ENCODE data around the gene APH1A. TPM values are rescaled to one million over a fixed set of nuclear protein-coding genes. Genes with fewer than 3 reads are reported as not detected.
"Not testable (repeated sequence)": the region's sequence is repeated elsewhere in the genome, so short reads cannot be mapped to it uniquely, and the experiment has no call there.

APH1A gene
- total and polyA plus RNA-seq, 5 experiments from 2014 or later = 58.2 to 143 (median 84.8) TPM

- H3K36me3 Mint-ChIP-seq = peaks cover 5 to 80% (median 13%) of the 10 kb centered on the region in 3 donors
- POLR2A ChIA-PET = no interaction called here
- DNase-seq (no peak), ATAC-seq (no peak)
- peaks cover 0 to 8% (median under 1%) of the 10 kb centered on the region in 4 donors for H3K4me1 Mint-ChIP-seq
- H3K27ac Mint-ChIP-seq = peak overlapping the region in 2 of 10 donors; percentile 20 to 55
- H3K27me3 Mint-ChIP-seq = no peaks in the 10 kb centered on the region
- no peak overlapping the region for H3K4me3 Mint-ChIP-seq
- no peaks in the 10 kb centered on the region for H3K9me3 Mint-ChIP-seq
Measured at GRCh38 chr1:150227228-150227627, 41.6 kb downstream of the APH1A start.

- no peaks in the 10 kb centered on the region for H3K9me3 Mint-ChIP-seq
- peaks cover 0 to 8% (median under 1%) of the 10 kb centered on the region in 4 donors for H3K4me1 Mint-ChIP-seq
- POLR2A ChIA-PET = no interaction called here
- no peak overlapping the region for H3K4me3 Mint-ChIP-seq
- H3K27ac Mint-ChIP-seq = peak overlapping the region in 6 of 10 donors; percentile 5 to 63 (median 16)
- peaks cover 5 to 83% (median 15%) of the 10 kb centered on the region in 3 donors for H3K36me3 Mint-ChIP-seq
- ATAC-seq (no peak), DNase-seq (no peak)
- H3K27me3 Mint-ChIP-seq = no peaks in the 10 kb centered on the region
Measured at GRCh38 chr1:150226486-150226885, 42.3 kb downstream of the APH1A start.

- Mint-ChIP-seq H3K4me3 (no peak overlapping the region), H3K9me3 (no peaks in the 10 kb centered on the region), H3K27me3 (no peaks in the 10 kb centered on the region), H3K36me3 (peaks cover 5 to 82% (median 15%) of the 10 kb centered on the region in 3 donors), H3K27ac (no peak overlapping the region), H3K4me1 (peaks cover 0 to 8% (median under 1%) of the 10 kb centered on the region in 4 donors)
- POLR2A ChIA-PET = no interaction called here
- no peak for ATAC-seq
- DNase-seq = no peak
Measured at GRCh38 chr1:150225546-150225945, 43.3 kb downstream of the APH1A start.

DNA sequence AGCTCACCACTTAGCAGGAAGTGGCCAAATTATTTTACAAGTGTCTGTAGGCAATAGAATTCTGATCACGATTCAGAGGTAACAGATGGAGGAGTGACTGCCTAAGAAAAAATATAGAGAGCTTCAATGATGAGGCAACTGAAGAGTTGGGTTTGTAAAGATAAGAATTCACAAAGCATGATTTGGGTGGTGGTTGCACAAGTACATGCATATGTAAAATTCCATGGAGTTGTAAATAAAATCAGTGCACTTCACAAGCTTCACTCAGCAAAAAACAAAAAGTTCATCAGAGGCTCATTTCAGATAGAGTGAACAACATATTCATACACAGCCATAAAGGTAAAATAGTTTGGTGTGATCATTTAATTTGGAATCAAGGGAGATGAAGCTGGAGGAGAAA, 43.8 kb downstream of the APH1A start:
- DNase-seq = no peak
- Mint-ChIP-seq H3K4me1 (peaks cover 0 to 8% (median under 1%) of the 10 kb centered on the region in 4 donors), H3K27me3 (no peaks in the 10 kb centered on the region), H3K9me3 (no peaks in the 10 kb centered on the region), H3K36me3 (peaks cover 5 to 79% (median 18%) of the 10 kb centered on the region in 3 donors), H3K27ac (peak overlapping the region in 2 of 10 donors; percentile 13 to 36), H3K4me3 (no peak overlapping the region)
- POLR2A ChIA-PET = interaction anchor here (0.5 kb wide), 1 partner anchor 10 kb away, joined by 3 read pairs; no protein-coding TSS in a partner anchor
- no peak for ATAC-seq

DNA sequence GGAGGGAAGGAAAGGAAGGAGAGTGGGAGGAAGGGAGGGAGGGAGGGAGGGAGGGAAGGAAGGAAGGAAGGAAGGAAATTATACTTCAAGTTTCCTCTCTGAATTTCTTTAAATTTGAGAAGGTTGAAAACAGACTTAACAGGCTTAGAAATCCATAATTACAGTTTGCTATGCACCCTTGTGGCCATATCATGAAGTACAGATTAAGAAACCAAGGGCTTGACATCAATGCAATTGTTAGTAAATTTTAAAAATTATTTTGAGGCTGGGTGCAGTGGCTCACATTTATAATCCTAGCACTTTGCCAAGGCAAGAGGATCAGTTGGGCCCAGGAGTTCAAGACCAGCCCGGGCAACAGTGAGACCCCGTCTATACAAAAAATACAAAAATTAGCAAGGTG, 47.3 kb downstream of the APH1A start:
- peaks cover 2 to 57% (median 16%) of the 10 kb centered on the region in 3 donors for H3K36me3 Mint-ChIP-seq
- POLR2A ChIA-PET = interaction anchor here (0.6 kb wide), 1 partner anchor 56 kb away, joined by 4 read pairs; no protein-coding TSS in a partner anchor
- H3K4me3 Mint-ChIP-seq = no peak overlapping the region
- peak overlapping the region in 1 of 10 donors; percentile 43 for H3K27ac Mint-ChIP-seq
- H3K4me1 Mint-ChIP-seq = peaks cover 0 to 6% (median under 1%) of the 10 kb centered on the region in 4 donors
- ATAC-seq (peak; percentile 64 to 70), DNase-seq (peak in 3 of 10 donors; percentile 29 to 38 (median 33))
- H3K9me3 Mint-ChIP-seq = no peaks in the 10 kb centered on the region
- H3K27me3 Mint-ChIP-seq = no peaks in the 10 kb centered on the region

DNA sequence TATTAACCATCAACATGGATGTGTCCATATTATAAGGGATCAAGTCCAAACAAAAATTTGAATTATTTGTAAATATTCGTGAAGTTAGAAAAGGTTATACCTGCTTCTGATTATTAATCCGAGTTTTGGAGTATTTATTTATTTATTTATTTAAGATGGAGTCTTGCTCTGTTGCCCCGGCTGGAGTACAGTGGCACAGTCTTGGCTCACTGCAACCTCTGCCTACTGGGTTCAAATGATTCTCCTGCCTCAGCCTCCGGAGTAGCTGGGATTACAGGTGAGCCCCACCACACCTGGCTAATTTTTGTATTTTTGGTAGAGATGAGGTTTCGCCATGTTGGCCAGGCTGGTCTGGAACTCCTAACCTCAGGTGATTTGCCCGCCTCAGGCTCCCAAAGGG, 53.0 kb downstream of the APH1A start:
- DNase-seq, ATAC-seq, H3K9me3 Mint-ChIP-seq, H3K27me3 Mint-ChIP-seq, H3K27ac Mint-ChIP-seq, H3K4me3 Mint-ChIP-seq: not testable (repeated sequence)
- POLR2A ChIA-PET = interaction anchor here (4.3 kb wide), 1 partner anchor 19 kb away, joined by 46 read pairs; the partner anchor contains the start of gene ANP32E
- Mint-ChIP-seq H3K36me3 (peaks cover 0 to 15% (median 5%) of the 10 kb centered on the region in 3 donors), H3K4me1 (peaks cover 3 to 18% (median 15%) of the 10 kb centered on the region in 4 donors)

Other genes starting within 250 kb of the APH1A start
- 10 to 100 TPM; 34.1 to 39.8 TPM for gene VPS45, start 201.2 kb downstream of the APH1A start, total RNA-seq
- gene VPS45, start 201.2 kb downstream of the APH1A start, polyA plus RNA-seq = 10 to 100 TPM; 21.8 to 29.9 (median 27.8) TPM
- gene PLEKHO1, start 119.1 kb downstream of the APH1A start, total RNA-seq = 100 to 1,000 TPM; 135 to 137 TPM
- 10 to 100 TPM; 19.4 to 30.8 (median 30.4) TPM for gene PLEKHO1, start 119.1 kb downstream of the APH1A start, polyA plus RNA-seq
- 10 to 100 TPM; 44.8 to 51.3 TPM for gene ANP32E, start 32.9 kb downstream of the APH1A start, total RNA-seq
- 10 to 100 TPM; 47.5 to 51.0 (median 50.3) TPM for gene ANP32E, start 32.9 kb downstream of the APH1A start, polyA plus RNA-seq
- gene CA14, start 11.2 kb downstream of the APH1A start, total RNA-seq = not detected
- gene CA14, start 11.2 kb downstream of the APH1A start, polyA plus RNA-seq = 1 to 10 TPM in 1 of 3 donors, under 1 TPM in 2; 0.20 to 1.0 (median 0.37) TPM
- 1 to 10 TPM; 4.8 to 5.0 TPM for gene C1orf54, start 3.8 kb upstream of the APH1A start, total RNA-seq
- 1 to 10 TPM; 1.8 to 4.7 (median 3.9) TPM for gene C1orf54, start 3.8 kb upstream of the APH1A start, polyA plus RNA-seq
- 1 to 10 TPM; 1.0 to 1.6 TPM for gene CIART, start 13.5 kb upstream of the APH1A start, total RNA-seq
- 1 to 10 TPM in 1 of 3 donors, under 1 TPM in 2; 0.74 to 1.8 (median 0.74) TPM for gene CIART, start 13.5 kb upstream of the APH1A start, polyA plus RNA-seq
- 10 to 100 TPM; 70.7 to 76.0 TPM for gene MRPS21, start 24.8 kb upstream of the APH1A start, total RNA-seq
- 10 to 100 TPM; 78.8 to 85.9 (median 82.1) TPM for gene MRPS21, start 24.8 kb upstream of the APH1A start, polyA plus RNA-seq
- gene PRPF3, start 52.5 kb upstream of the APH1A start, total RNA-seq = 100 to 1,000 TPM; 181 to 207 TPM
- gene PRPF3, start 52.5 kb upstream of the APH1A start, polyA plus RNA-seq = 10 to 100 TPM in 2 of 3 donors, 1 to 10 TPM in 1; 9.8 to 23.8 (median 15.1) TPM
- gene RPRD2, start 95.1 kb upstream of the APH1A start, total RNA-seq = 10 to 100 TPM; 64.1 to 65.1 TPM
- 10 to 100 TPM; 22.5 to 40.5 (median 31.6) TPM for gene RPRD2, start 95.1 kb upstream of the APH1A start, polyA plus RNA-seq
- 10 to 100 TPM; 34.8 to 41.8 TPM for gene TARS2, start 218.4 kb upstream of the APH1A start, total RNA-seq
- 10 to 100 TPM; 23.9 to 37.2 (median 30.6) TPM for gene TARS2, start 218.4 kb upstream of the APH1A start, polyA plus RNA-seq
- 1 to 10 TPM; 1.5 to 1.6 TPM for gene ECM1, start 239.1 kb upstream of the APH1A start, total RNA-seq
- under 1 TPM in 1 of 3 donors, not detected in 2; 0.17 TPM for gene ECM1, start 239.1 kb upstream of the APH1A start, polyA plus RNA-seq
- gene FALEC, start 246.7 kb upstream of the APH1A start, total RNA-seq = 1 to 10 TPM in 1 of 2 experiments, not detected in 1; 1.9 TPM
- 1 to 10 TPM in 1 of 3 donors, under 1 TPM in 1, not detected in 1; 0.38 to 1.3 TPM for gene FALEC, start 246.7 kb upstream of the APH1A start, polyA plus RNA-seq